Myometrial cell (primary cell): ENCODE measurements around the gene CNTLN. TPM values are rescaled to one million over a fixed set of nuclear protein-coding genes. Genes with fewer than 3 reads are reported as not detected.

ENCODE experiments used
- total RNA-seq: library from RNA; depleted of rRNA; stranded (reverse); fragments of >200 nt; gene quantifications from 2 replicates; pipeline ENCODE4 v1.2.3, GENCODE V29; 2015

Gene CNTLN, protein sequence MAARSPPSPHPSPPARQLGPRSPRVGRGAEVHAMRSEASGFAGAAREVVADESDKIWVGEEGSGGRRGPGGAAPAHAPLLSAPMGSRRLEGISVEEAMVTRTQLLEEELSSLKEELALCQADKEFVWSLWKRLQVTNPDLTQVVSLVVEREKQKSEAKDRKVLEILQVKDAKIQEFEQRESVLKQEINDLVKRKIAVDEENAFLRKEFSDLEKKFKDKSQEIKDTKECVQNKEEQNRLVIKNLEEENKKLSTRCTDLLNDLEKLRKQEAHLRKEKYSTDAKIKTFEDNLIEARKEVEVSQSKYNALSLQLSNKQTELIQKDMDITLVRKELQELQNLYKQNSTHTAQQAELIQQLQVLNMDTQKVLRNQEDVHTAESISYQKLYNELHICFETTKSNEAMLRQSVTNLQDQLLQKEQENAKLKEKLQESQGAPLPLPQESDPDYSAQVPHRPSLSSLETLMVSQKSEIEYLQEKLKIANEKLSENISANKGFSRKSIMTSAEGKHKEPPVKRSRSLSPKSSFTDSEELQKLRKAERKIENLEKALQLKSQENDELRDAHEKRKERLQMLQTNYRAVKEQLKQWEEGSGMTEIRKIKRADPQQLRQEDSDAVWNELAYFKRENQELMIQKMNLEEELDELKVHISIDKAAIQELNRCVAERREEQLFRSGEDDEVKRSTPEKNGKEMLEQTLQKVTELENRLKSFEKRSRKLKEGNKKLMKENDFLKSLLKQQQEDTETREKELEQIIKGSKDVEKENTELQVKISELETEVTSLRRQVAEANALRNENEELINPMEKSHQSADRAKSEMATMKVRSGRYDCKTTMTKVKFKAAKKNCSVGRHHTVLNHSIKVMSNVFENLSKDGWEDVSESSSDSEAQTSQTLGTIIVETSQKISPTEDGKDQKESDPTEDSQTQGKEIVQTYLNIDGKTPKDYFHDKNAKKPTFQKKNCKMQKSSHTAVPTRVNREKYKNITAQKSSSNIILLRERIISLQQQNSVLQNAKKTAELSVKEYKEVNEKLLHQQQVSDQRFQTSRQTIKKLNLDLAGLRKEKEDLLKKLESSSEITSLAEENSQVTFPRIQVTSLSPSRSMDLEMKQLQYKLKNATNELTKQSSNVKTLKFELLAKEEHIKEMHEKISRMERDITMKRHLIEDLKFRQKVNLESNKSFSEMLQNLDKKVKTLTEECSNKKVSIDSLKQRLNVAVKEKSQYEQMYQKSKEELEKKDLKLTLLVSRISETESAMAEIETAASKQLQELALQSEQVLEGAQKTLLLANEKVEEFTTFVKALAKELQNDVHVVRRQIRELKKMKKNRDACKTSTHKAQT (N-terminal part only)
- total RNA-seq: 3.4 and 4.3 TPM in 2 replicates

DNA sequence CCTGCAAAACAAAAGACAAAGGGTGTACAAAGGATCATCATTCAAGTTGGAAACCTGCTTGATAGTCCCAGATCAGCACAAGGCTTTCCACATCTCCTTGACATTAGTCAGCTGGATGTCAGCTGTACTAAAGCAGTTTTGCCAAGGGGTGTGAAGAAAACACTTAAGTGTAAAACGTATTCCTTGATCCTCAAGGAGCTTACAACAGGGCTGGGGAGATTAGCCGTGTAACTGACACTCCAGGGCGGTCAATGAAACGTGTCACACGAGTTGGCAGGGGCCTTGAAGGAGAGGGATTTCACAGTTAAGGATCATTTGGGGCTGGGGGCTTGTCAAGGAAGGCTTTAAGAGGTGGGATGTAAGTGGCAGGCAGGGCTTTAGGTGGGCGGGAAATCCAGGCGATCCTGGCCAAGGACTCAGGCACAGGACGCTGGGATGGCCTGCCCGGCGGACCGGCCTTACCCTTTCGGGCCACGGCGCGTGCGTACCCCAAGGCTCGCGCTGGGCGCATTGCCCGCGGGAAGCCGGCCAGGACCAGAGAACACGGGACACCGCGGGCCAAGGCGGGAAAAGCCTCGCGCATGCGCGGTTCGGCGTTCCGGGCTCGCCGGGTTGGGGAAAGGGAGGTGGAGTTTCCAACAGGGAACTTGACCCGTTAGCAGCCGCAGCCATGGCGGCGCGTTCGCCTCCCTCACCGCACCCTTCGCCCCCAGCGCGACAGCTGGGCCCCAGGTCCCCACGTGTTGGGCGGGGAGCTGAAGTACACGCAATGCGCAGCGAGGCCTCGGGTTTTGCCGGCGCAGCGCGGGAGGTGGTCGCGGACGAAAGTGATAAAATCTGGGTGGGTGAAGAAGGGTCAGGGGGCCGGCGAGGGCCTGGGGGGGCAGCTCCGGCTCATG is at the start of gene CNTLN:
Gene CNTLN (plus strand): TSS at position 645 of the 899 bp plus-strand sequence. CDS start 26 bp downstream, at position 671.

